Activated CD4-positive, alpha-beta T cell treated with anti-CD3 and anti-CD28 coated beads, Interleukin-2, amount 50 U/mL, for 16 hours (primary cell): ENCODE data around the gene RAPGEF4.

ENCODE experiments used
- DNase-seq: peaks from one replicate; pipeline ENCODE4 v3.0.0-alpha.2; 2020

Gene RAPGEF4

DNA sequence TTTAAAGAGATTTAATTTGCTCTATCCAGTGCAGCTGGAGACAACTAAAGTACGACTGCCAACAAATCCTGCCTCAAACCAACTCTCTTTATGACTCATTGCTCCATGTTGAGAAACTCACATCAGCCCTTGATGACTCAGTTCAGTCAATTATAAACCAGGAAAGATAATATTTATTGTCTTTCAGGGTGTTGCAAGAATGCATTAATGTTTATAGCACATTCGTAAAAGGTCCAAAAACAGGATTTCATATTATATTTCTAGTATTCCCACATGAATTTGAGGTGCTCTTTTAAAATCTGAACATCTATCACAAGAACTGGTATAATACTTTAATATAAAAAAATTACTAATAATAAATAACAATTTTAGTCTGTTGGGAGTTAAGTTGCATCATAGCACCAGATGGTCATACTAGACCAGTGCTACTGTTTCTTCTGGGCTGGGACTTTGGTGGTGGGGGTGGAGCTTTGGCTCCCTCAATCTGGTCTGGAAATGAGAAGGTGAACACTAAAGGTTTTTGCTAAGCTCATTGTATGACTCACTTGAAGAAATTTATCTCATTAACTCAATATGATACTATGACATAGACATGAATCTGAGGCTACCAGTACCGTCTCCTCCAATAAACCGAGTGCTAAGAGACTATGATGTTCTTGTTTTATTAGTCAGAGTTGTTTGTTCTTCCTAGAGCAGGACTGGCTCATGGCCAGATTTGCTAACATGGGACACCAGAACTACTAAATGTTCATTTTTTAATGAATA is 313.4 kb downstream of the RAPGEF4 start:
- peak; percentile 88 for DNase-seq

DNA sequence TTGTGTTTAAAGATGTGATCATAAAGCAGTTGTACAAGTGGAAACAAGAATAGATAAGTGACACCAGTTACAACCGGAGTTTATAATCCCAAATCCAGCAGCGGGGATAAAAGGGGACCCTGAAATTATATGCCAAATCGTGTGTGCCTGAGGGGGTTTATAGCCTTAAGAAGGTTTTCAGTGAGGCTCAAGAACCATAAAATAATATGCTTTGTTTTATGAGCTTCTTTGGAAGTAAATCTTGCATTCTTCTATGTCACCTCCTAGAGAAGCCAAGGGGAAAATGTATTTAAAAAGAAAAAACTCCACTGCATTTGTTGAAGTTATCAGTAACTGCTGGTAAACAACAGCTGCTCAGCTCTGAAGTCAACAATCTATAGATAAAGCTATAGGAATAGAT is 314.2 kb downstream of the RAPGEF4 start:
- no peak for DNase-seq

DNA sequence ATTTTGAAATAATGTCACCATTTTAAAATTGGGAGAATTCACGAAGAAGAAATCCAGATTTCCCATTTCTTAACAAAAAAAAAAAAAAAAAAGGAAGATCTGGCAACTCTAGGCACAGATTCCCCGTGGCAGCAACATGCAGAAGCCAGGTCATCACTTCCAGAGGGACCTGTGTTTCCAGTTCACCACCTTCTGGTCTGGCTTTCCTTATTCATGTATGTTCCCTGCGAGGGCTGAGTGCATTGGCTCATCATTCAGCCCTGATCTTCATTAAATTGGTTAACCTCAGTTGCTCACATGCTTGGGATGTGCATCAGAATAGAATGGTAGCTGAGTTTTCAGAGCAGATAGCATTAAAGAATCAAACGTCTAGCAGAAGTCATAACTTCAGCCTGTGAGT is 315.0 kb downstream of the RAPGEF4 start:
- DNase-seq, result no peak

DNA sequence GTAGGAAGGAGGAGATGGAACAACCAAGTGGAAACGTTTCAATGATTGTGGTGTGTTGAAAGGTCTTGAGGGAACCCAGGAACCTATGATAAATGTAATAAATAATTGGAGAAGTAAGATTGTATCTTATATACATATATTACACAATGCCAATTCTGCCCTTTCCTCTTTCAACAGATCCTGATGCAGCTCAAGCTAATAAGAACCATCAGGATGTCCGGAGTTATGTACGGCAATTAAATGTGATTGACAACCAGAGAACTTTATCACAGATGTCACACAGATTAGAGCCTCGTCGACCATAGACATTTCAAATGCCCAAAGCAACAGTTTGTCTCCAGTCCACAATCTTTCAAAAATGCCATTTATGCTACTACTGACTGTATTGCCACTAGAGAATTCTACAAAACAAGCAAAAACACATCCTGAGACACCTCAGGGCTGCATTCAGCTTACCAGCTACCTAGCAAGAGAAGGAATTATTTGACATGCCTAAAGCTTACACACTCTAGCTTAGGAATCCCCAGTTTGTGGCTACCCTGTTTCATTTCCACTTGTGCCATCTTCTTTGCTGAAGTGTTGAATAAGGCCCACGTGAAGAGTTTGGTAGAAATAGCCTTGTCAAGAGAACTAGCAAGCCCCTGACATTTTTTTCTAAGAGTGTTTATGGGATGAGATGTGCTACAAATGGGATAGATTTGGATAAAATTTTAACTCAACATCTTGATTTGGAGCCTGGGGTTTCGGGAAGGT is 316.0 kb downstream of the RAPGEF4 start:
- DNase-seq, result no peak

DNA sequence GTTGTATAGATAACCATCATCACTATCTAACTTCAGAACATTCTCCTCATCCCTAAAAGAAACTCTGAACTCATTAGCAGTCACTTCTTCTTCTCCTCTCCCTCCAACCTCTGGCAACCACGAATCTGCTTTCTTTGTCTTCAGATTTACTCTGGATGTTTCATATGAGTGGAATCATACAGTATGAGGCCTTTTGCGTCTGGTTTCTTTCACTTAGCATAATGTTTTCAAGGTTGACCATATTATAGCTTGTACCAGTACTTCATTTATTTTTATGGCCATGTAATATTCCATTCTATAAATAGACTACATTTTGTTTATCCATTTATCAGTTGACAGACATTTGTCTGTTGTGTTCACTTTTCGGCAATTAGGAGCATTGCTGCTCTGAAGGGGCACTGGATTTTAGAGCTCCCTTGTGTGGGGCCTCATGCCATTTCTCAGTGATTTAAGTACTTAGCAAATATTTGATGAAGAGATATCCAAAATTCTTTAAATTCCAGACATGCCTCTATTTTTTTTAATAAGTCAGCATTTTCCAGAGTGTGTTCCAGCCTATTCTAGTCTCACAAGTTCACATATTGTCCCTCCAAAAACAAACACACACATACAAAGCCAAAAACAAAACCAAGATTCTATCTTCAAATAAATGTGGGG is 317.5 kb downstream of the RAPGEF4 start:
- no peak for DNase-seq

DNA sequence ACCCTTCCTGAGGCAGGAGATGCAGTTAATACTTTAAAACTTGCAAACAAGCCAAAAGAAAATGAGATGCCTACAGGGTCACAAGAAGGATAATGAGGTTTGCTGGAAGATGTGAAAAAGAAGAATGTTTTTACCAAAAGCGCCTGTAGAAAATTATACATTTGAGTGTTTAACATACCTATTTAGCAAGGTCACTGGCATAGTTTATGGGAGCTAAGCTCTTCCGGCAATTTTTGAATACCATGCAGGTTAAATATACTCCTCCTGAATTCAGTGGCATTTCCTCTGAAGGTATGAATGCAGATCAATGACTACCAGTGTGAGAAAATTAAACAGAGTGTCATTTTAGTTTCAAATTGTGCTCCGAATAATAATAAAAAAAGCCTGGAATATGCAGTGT is 318.8 kb downstream of the RAPGEF4 start:
- no peak for DNase-seq

DNA sequence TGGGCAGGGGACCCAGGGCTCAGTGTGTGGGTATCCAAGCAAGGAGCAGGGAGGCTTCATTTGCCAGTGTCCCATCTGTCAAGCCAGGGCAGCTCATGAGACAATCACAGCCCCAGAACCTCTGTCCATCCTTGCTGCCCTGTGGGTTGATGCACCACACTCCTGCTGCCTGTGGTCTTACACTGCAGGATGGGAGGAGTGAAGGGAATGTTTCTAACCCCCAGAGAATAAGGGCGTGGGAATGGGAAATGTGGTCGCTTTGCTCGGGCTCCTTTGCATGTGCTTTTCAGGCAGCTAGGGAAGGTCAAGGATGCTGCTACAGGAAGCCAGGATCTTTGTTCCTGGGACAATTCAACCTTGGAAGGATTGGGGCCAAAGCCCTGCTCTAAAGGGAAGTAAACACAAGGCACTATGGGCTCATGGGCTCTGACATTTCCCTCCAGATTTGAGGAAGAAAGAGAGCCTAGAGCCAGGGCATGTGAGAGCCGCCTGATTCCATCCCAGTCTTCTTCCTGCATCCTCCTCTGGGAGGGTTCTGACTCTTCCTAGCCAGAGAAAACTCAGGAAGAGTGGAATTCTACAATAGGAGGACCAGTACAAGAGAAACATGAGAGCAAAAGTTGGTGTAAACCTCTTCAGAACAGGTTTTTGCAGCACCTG is 321.2 kb downstream of the RAPGEF4 start:
- DNase-seq, result no peak

DNA sequence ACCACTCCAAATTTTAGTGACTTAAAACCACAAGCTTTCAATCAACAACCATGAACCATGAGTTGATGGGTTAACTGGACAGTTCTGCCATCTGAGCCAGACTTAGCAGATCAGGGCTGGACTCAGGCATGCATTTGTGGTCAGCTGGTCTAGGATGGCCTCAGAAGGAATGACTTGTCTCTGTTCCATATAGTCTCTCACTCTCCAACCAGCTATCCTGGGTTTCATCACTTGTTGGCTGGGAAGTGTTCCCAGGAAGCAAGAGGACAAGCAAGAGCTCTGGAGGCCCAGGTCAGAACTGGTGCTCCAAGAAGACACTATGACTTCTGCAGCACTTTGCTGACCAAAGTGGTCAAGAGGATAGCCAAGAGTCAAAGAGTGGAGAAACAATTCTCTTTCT is 322.5 kb downstream of the RAPGEF4 start:
- DNase-seq, result no peak

DNA sequence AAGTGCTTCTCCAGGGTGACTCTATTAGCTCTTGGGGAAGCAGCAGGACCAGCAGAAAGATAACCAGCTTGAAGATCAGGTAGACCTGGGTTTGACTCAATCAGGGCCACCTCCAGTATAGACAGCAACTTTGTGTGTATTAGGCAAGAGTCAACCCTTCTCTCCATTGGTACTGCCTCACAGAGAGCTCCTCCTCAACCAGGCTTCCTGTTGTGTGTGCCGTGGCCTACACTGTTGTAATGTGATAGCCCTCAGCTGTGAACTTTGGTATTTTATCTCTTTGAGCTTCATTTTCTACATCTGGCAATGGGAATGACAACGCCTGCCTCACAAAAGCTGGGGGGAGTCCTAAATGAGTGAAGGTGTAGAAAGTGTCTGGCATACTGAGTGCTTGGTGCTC is 323.0 kb downstream of the RAPGEF4 start:
- no peak for DNase-seq

DNA sequence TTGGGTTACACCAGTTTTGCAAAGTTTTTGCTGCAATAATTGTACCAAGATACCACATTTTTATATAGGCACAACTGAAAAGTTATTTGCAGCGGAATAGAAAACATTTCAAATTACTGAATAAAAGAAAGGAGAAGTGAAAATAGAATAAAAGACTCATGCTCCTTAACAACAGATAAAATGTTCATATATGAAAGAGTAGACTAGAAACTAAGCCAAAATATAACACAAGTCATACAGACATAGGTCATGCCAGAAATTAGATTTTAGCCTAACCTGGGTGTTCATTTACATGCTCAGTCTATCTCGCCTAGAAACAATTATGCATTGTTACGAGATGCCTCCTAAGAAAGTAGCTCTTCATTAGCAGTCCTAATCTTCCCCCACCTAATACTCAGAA is 323.6 kb downstream of the RAPGEF4 start:
- DNase-seq, result no peak

DNA sequence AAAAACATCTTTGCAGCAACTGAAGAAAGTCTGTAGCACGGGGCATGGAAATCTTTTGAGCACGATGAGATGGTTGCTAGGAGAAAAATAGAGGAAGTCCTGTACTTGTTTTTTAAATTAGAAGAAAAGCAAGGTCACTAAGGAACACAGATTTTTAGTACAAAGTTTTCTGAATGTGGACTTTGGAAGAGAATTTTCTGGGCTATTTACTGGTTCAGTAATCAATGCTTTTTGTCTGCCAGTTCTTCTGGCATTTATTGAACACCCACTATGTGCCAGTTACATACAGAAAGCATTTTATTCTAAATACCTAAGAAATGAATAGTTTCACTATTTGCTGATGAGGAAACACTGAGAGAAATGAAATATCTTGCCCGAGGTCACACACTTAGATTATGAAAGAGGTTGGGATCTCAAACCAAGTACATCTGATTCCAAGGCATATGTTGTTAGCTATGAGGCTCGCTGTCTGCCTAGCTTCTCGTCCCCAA is 324.4 kb downstream of the RAPGEF4 start:
- DNase-seq, result no peak

DNA sequence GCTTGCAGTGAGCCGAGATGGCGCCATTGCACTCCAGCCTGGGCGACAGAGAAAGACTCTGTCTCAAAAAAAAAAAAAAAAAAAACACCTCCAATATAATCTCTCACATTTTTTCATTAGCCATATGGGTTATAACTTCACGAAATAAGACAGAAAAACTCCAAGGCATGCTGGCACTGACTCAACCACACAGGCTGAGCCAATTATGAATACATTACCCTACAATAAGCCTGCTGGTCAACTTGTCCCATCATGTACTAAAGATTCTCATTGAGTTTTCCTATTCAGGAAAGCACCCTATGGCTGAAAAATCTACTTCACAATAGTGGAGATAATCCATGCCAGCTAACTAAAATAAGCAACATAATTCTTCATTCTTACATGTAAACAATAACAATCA is 327.2 kb downstream of the RAPGEF4 start:
- no peak for DNase-seq

DNA sequence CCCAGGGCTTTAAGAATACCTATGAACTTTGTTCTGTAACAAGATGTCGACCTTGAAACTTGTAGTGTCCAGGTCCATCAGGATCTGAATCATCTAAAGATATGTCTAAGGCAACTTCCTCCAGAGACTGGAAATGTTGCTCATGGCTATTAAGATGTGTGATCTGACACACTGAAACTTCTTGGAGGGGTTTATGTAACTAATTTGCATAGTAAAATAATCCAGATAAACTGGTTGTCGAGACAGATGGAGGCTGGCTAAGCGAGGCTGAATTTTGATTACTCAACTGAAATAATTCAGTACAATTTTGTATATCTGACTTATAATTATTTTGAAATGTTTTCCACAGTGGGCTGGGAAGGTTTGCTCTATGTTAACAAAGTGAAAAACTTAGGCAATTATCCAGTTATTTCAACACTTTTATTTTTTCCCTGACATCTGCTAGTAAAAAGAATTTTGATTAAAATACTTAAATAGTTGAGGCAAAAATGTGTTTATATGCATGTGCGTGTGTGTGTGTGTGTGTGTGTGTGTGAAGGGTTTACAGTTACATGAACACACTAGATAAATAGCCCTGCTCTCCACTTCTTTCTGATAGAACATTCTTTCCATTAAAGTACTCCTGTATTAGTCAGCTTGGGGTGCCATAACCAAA is 328.6 kb downstream of the RAPGEF4 start:
- no peak for DNase-seq

DNA sequence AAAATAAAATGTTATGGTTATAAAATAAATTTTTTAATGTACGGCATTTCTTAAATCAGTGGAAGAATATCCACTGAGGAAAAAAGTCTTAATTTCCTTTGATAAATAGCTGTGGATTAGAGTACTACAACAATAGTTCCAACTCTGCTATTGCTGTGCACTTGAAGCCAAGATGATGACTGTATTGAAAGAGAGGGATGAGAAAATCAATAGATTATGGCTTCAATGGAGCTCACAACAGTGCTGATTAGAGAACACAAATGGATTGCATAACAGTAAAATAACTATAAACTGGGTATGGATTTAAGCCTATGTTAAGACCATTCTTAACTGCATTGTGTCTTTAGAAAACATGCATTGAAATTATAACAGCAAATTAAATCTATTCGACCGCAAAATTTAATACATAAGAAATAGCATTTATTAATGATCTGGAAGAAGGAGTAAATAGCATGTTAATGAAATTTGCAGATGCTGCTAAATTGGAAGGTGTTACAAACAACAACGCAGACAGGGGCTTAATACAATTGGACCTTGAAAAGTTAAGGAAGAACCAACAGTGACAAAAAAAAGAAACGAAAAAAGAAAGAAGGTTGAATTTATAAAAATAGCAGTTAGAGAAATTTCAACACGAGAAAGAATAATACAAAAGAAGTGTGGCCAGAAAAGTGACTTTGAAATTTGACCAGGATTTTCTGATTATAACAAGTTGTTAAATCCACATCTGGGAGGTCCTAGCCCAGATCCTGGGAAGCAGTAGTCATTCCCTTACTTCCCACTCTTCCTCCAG is 331.4 kb downstream of the RAPGEF4 start:
- no peak for DNase-seq

DNA sequence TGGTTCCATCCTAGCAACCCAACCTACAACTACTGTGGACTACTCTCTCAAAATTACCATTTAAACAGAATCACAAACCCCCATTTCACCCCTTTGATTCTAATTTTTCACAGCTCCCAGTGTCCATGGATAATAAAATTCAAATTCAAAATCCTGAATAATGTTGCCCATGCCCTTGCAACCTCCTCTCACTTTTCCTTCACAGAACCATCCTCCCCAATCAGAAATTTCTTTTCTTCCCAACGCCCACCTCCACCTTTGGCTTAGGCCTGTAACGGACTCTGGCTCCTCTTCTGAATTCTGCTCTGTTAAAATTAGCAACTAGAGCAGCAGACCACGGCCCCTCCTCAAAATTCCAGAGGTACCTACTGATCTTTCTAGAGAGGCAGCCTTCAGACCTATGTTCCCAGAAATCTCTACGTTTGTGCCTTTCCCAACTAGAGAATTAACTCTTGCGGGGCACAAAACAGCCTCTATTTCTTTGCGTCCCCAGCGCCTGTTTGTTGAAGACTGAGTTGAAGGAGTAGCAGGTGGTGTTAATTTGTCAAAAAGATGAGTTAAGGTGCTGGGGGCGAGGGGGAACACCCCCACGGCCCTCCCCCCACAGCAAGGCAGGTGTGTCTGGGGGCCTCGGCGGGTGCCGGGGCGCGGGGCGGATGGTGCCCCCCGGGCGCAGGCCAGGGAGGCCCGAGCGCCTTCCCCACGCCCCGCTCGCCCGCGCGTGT is 339.6 kb downstream of the RAPGEF4 start:
- DNase-seq, result no peak

DNA sequence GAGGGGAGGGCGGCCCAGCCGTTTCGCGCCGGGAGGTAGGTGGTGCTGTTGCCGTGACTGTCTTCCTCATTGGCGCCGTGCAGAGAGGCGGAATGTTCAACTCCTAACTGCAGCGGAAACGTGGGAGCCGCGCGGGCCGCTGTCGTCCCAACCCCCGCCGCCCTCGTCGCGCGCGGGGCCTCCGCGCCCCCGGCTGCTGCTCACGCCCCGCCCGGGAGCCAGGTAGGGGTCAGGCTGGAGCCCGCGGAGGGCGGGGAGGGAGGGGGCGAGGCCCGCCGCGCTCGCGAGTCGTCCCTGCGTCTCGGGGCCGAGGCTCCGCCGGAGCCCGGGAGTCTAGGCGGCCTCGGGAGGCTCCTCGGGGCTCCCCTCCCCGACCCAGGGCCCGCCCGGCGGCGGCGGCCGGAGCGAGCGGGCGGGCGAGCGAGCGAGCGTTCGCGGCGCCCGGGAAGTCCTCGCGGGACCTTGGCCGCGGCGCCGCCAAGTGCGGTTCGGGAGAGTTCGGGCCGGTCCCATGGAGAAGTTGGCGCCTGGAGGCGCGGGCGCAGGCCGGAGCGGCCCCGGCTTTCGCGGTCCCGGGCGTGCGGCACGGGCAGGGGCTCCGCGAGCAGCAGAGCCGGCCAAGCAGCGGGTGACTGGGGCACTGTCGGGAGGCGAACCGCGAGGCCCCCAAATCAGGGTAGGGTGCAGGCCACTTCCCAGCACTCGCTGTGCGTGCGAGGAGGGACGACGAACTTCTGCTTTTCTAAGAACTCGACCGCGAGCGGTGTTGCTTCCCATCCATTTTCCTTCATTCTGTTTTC is 340.3 kb downstream of the RAPGEF4 start, which contains the start of gene MAP3K20:
Gene MAP3K20 (plus strand): TSS at position 66 of the 800 bp plus-strand sequence. CDS start 15,186 bp downstream, outside the sequence.
- peak; percentile 66 for DNase-seq

DNA sequence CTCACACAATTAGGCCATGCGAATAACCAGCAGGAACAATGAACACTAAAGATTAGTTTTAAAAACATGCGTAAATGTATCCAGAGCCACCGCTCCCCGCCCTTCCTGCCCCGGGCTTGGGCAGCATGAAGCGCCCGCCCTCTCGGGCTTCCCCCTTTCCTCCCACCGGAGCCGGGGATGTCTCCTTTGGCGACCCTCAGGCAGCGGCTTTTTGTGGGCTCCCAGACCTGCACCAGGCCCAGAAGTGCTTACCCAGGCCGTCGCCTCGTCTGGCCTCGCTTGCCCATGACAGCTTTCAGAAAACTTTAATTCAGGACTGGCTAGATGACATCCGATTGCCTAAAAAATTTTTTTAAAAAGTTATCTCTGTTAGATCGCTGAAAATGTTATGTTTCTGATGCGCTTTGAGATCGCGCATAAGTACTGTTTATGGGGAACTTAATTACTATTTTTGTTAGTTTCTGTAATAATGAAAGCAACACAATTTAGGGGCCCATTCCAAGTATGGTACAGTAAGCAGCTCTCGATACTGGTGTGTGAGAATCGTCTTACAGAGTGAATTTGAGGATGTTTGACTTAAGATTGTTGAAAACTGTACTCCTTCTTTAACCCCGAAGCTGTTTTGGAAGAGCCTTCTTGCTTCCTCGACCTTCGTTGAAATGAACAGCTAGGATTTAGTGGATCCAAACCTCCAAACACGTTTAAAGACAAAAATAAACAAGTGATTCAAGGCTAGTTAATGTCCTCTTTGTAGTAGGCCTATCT is 341.1 kb downstream of the RAPGEF4 start:
- peak; percentile 27 for DNase-seq

DNA sequence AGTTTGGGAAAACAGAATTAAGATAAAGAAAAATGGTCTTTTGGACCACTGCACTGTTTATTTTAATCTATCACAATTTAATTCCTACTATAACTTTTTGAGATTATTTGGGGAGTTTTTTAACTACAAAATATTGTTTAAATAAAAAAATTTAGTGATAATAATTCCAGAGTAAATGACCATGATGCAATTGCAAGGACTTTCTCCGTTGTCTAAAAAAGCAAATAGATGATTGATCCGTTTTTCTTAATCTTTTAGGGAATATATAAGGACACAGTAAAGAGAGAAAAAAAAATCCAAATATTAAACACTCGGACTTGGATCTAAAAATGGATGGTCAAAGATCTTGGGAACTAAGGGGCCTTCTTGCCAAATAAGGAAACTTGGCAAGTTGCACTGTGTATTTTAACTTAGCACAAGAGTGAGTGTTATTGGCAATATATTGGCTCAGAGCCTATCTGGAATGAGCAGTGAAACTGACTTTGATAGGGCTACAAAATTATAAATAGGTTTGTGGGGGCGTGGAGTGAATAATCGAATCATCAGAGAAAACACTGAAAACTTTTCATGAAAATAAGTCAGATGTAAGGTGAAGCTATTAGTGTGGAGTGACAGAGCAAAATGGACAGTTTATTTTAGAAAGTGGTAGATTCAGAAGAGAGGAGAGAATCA is 342.0 kb downstream of the RAPGEF4 start:
- DNase-seq, result no peak

DNA sequence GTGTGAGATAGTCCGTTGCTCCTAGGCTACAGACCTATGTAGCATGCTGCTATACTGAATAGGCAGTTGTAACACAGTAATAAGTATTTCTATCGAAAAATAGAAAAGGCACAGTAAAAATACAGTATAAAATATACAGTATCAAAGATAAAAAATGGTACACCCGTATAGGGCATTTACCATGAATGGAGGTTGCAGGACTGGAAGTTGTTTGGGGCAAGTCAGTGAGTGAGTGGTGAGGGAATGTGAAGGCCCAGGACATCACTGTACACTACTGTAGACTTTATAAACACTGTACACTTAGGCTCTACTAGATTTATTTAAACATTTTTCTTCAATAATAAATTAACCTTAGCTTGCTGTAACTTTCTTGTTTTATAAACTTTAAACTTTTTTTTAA is 343.5 kb downstream of the RAPGEF4 start:
- no peak for DNase-seq
